GM18498 (cell line): ENCODE measurements around the gene CMC1.
"Not testable (repeated sequence)": the region's sequence is repeated elsewhere in the genome, so short reads cannot be mapped to it uniquely, and the experiment has no call there.

Experiments used
- ATAC-seq: cut with Tn5 transposase; IDR thresholded peaks from one replicate; pipeline ENCODE4 v1.9.1; 2021; ENCODE audit warnings: mild to moderate bottlenecking, moderate library complexity; ENCODE audit not compliant: unreplicated experiment

Gene CMC1, protein sequence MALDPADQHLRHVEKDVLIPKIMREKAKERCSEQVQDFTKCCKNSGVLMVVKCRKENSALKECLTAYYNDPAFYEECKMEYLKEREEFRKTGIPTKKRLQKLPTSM

DNA sequence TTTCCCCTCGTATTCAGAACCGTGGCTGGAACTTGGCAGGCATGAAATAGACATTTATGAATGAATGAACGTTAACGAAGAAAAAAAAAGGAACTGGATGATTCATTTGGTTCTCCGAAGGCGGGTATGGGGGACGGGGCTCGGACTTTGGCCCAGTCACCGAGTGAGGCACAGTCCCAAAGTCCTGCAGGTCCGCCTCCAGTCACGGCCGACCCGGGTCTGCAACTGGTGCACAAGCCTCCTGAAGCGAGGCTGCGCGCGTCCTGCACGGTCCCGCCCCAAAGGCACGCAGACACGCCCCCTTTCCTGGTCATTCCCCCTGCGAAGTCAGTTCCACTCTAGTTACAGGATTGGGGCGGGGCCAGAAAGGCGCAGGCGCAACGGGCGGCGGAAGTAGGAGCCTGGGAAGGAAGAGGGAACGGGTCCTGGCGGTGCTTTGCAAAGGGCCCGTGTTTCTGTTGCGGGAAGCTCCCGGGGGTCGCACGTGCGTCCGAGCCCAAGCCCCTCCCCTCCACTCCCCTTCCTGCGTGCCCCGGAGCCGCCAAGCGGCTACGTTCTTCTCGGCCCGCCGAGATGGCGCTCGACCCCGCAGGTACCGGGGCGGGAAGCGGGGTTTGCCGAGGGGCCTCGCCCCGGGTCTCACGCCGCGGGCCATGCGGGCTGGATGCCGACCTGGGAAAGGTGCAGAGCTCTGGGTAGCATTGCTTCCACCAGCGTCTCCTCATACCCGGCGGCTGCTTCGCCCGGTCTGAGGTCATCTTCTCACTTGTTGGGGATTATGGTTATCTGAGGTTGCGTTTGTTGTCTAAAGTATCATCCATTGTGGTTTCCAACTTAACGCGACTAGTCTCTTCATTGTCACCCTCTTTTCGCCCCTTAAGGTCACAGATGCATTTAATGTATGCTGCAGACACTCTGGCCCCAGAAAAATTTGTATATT lies at the start of gene CMC1:
Gene CMC1, plus strand, starts transcription at position 399 of the 940 bp plus-strand sequence. Its CDS starts 175 bp downstream, at position 574.
- peak; percentile 97 for ATAC-seq

DNA sequence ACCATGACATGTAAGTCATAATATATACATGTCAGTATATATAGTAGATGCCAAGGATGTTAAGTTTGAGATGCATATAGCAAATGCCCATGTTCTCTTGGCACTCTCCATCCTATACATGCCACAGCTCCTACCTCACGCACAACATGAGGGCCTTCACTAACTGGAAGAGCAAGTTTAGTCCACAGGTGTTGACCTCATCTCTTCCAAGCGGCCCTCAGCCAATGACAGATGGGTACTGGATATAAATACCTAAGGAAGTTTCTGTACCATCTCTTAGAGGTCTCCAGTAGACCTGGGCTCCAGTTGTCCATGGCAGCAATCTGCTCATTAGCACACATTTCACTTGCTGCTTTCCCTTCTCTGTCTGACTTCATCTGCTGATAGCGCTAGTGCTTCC lies 43.3 kb upstream of the CMC1 start:
- no peak for ATAC-seq

DNA sequence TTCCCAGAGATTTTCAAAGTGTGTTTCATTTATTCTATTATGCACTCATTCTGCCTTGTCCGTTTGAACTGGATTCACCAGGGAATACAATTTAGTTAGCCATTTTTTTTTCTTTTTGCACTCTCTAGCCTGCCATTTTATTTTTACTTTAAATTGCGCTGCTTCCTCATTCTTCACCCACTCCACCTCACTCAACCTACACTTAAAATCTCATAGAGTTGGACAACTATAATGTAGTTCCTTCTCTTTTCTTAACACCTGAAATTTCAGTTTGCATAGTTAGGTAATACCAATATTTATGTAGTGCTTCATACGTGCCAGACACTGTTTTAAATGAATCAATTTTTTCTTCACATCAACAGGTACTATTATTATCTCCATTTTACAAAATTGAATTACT lies 42.4 kb upstream of the CMC1 start:
- no peak for ATAC-seq

DNA sequence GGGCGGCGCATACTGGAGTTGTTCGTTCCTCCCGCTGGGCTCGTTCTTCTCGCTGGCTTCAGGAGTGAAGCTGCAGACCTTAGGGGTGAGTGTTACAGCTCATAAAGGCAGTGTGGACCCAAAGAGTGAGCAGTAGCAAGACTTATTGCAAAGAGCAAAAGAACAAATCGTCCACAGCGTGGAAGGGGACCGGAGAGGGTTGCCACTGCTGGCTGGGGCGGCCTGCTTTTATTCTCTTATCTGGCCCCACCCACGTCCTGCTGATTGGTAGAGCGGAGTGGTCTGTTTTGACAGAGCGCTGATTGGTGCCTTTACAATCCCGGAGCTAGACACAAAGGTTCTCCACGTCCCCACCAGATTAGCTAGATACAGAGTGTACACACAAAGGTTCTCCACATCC lies 41.8 kb upstream of the CMC1 start:
- ATAC-seq = not testable (repeated sequence)

DNA sequence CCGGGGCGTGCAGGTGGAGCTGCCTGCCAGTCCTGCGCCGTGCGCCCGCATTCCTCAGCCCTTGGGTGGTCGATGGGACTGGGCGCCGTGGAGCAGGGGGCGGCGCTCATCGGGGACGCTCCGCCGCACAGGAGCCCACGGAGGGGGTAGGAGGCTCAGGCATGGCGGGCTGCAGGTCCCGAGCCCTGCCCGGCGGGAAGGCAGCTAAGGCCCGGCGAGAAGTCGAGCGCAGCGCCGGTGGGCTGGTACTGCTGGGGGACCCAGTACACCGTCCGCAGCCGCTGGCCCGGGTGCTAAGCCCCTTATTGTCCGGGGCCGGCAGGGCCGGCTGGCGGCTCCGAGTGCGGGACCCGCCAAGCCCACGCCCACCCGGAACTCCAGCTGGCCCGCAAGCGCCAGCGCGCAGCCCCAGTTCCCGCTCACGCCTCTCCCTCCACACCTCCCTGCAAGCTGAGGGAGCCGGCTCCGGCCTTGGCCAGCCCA lies 41.0 kb upstream of the CMC1 start:
- ATAC-seq = not testable (repeated sequence)

DNA sequence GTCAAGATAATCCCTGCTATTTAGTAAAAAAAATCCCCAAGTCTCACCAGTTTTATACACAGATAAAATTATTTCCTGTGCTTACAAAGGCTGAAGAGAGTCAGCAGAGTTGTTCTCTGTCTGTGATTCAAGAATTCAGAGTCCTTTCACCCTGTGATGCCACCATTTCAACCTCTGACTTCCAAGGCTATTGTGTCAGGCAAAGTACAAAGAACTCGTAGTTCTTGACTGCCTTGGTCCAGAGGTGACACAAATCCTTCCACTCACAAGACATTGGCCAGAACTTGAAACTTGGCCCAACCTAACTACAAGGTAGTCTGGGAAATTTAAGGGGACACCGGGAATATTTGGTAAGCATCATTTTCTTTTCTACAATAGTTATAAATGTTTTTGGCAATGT lies 34.9 kb upstream of the CMC1 start:
- no peak for ATAC-seq

DNA sequence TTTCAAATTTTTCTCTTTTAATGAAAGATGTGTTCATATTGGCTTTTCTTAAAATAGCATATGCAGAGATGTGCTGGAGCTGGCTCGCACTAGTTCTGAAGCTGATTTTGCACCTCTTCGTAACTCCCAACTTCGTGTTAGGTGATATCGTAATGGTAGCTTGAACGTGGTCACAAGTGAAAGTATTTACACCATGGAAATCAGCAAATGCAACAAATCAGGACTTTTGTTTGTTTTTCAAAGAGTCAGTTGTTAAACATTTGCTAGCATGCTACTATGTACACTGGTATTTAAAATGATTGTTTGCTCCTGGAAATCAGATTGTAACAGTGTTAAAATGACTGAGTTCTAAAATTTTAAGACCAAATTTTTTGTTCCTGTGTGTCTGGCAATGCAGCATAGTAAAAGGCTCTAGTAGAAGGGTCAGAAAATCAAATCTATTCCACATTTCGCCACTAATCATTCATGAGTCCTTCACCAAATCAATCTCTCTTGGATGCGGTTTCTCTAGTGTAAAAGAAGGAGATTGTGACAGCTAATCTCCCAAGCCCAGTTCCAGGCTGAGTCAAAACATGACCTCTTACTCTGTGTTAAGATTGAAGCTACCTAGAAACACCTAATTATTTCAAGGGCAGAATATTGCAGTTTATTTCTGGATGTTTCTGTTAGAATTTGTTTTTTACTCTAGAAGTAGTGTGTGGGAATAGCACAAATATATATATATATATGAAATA lies 34.3 kb upstream of the CMC1 start:
- no peak for ATAC-seq

DNA sequence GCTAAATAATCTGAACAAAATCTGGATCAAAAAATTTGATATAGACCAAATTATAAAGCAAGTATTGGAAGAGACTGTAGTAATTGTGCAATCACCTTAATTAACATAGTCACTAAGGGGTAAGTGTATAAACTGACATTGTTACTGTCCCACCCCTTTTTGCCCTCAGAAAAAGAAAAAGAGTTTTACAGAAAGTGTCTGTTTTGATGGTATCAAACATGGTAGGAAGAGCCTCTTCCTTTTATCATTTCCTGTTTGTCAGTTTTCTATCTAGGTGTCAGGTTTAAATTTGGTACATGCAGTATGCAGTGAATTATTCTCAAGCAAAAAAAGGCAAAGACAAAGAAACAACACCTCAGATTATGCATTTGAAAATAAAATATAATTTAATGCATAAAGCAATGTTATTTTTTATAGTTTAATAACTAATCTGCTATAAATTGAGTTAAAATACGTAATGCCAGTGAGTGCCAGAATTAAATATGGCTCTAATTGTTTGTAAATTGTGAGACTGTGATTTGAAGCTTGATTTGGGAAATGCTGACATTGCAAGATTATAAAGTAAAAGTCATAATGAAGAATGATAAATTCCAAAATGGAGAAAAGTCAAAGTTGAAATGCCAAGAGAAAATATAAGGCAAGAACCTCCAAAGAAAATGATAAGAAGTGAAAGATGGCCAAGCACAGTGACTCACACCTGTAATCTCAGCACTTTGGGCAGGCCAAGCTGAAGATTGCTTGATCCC lies 30.3 kb upstream of the CMC1 start:
- ATAC-seq = no peak

DNA sequence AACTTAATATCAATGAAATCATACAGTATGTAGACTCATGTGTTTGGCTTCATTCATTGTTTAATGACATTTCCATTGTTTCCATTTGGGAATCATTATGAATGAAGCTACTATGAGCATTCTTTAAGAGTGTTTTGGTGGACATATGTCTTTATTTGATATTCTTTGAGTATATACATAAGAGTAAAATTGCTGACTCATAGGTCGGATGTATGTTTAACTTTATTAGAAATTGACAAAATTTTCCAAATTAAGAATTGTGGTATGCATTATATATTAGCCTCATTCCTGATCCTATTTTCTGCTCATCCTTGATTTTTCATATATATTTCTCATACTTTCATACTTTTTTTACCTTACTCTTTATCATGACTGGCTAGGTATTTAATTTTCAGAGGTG lies 28.7 kb upstream of the CMC1 start:
- ATAC-seq = no peak

DNA sequence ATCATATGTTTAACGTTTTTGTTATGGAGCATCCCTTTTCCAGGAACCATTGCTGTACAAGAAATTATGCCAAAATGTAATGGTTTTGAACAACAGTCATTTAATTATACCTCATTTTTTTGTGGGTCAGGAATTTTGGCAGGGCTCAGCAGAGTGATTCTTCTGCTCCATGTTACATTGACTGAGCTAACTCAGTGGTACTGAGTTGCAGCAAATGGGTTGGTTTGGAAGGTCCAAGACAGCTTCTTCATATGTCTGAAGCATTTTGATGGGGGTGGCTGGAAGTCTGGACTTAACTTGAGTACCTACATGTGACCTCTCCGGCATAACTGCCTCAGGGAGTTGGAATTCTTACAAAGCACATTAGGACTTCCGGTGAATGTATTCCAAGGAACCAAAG lies 26.0 kb upstream of the CMC1 start:
- no peak for ATAC-seq

DNA sequence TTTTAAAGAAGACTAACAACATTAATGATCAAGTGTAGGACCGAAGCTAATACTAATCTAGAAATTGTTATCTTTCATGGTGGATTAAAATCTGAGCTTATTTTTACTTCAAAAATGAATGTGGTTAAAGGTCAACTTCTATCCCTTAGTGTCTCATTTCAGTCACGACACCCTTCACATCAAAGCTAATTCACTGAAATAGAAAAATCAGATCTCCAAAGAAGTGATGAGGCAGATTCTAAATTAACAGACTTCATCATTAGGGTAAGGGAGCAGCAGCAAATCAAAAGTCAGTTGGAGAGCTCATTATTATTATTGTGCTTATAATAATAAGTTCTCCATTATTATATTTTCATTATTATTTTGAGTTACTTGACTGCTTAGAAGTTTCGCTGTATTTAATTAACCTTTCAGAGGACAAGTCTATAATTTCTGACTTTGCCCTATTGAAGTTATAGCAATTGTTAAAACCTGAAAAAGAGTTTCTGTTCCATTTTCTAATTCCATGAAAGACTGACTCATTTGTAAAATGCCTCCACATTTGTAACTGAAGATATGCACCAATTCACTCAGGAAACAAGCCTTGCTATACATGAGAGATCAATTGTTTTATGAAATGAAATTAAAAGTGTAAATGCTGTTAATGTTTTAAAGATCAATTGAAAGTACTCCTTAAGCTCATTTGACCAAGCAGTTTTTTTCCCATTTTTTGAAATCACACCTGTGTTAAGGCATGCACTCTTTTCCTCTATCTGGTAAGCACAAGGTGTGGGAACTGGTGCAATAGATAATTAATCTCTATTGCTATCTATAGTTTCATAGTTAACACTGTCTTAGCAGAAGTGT lies 23.1 kb upstream of the CMC1 start:
- ATAC-seq = peak; percentile 77

DNA sequence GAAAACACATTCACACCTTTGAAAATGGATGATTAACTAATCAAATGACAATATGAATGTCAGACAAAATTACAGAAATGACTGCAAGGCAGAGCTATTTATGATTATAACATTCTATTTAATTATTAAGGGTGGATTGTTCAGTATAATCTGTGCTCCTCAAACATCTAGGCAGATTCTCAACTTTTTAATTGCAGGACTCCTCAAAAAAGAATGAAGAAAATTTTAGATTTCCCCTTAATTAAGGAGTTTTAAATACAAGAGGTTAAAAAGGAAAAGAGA lies 22.6 kb upstream of the CMC1 start:
- ATAC-seq = no peak

DNA sequence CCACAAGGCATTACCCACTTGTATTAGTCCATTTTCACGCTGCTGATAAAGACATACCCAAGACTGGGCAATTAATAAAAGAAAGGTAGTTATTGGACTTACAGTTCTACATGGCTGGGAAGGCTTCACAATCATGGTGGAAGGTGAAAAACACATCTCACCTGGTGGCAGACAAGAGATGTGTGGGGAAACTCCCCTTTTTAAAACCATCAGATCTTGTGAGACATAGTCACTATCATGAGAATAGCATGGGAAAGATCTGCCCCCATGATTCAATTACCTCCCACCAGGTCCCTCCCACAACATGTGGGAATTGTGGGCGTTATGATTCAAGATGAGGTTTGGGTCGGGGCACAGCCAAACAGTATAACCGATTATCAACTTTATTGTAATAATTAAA lies 17.0 kb upstream of the CMC1 start:
- no peak for ATAC-seq

DNA sequence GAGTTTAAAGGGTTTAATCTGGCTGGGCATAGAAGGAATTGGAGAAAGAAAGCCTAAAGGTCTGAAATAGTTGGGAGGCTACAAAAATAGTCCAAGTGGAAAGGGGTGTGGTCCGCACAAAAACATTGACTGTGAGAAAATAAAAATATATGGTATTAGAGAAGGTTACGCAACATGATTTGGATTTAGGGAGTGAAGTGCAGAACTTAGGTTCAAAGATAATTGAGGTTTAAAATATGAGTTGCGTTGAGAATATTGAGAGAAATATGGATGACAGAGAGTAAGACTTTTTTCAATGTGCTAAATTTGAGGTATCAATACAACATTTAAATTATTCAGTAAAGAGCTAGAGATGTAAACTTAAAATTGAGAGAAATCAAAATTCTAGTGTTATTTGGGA lies 15.4 kb upstream of the CMC1 start:
- ATAC-seq = no peak

DNA sequence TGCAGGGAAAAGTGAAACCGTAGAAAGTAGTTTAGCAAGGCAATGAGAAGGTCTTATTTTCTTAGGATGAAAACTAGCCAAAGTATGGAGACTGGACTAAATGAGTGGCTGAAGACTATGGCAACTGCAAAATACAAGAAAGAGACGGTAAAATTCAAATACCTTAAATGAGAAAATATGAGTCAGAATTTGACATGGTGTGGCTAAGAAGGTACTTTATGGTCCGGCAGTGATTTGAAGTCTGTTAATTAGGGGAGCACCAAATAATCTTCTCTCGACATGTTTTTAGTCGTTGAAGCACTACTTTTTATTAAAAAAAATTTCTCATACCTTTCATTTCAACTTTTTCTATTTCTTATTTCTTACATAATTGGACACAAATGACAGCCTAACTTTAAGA lies 12.8 kb upstream of the CMC1 start:
- no peak for ATAC-seq

DNA sequence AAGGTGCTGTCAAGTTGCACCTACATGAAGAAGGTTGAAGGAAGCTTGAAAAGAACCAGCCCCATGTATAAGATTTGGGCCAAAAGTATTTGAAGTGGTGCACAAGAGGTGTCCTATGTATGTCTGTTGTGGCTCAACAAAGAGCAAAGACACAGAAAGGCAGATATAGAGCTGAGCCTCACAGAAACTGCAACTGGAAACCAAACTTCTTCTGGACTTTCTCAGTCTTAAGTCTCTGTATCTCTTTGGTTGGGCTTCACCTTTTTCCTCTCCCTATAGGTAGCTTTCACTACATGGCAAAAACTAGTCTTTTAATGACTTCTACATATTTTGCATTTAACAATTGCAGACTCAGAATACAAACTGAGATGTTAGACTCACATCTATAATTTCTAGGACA lies 8.8 kb upstream of the CMC1 start:
- peak; percentile 74 for ATAC-seq

DNA sequence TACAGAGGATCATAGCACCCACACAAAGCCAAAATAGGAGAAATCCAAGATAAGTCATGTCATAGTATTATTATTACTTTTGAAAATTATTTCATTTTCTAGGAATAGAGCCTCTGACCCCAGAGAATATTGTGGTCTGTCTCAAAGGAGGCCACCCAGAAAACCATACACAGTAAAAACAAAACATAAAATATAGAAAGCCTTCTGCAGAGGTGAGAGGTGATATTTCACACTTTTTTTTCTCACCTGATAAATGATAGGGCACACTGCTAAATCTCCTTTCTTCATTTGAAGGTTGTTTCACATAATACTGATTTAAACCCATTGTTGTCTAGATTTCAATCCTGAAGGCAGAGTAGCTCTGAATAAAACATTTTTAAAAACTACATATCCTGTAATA lies 7.0 kb upstream of the CMC1 start:
- no peak for ATAC-seq

DNA sequence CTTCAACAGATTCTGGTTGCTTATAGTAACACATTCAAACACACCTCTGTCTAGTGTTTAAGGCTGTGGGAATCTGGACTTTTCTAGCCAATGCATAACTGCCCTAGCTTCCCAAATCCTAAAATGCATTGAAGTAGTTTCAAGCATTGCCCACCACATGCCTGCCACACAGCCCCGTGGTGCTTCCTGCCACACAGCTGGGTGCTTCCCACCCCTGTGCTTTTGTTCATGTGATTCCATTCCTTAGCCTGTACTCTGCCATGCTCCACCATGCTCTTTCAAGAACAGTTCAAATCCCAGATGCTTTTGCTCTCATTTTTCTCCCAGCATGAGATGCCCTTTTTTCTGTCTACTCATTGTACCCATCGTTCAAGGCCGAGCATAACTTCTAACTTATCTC lies 2.3 kb upstream of the CMC1 start:
- ATAC-seq = no peak

DNA sequence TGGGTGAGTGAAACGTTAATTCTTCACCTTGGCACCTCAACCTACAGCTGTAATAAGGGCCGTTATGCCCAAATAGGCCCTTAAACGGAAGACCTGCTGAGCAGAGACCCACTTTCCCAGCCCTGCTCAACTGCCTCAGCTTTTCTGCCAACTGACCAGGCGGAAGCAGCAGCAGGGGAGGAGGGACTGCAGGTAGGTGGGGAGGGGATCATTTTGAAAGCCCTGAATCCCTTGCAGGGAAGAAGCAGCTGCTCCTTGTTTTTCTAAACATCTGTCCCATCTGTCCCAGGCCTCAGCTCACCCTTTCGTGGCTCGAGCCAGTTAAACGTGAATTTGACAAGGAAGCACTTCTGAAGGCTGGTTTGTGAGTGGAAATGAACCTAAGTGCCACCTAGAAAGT lies 978 bp upstream of the CMC1 start:
- ATAC-seq = no peak

DNA sequence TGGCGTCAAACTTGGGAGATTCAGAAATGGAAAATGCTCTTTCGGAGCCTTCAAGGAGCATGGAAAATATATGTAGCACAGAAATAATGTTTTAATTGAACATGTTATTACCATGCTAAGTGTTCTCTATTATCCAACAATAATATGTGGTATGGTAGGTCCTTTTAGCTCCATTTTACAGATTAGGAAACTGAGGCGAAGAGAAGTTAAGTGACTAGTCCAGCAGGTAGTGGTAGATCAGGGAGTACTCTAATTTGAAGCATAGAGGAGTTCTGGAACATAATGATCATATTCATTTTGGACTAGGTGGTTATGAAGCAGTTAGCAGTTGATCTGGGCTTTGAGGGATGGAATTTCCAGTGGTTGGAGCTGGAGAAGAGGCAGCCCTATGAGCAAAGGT lies 1.1 kb downstream of the CMC1 start:
- ATAC-seq = no peak
